ENCODE results near the gene IPO8.

IPO8 gene

DNA sequence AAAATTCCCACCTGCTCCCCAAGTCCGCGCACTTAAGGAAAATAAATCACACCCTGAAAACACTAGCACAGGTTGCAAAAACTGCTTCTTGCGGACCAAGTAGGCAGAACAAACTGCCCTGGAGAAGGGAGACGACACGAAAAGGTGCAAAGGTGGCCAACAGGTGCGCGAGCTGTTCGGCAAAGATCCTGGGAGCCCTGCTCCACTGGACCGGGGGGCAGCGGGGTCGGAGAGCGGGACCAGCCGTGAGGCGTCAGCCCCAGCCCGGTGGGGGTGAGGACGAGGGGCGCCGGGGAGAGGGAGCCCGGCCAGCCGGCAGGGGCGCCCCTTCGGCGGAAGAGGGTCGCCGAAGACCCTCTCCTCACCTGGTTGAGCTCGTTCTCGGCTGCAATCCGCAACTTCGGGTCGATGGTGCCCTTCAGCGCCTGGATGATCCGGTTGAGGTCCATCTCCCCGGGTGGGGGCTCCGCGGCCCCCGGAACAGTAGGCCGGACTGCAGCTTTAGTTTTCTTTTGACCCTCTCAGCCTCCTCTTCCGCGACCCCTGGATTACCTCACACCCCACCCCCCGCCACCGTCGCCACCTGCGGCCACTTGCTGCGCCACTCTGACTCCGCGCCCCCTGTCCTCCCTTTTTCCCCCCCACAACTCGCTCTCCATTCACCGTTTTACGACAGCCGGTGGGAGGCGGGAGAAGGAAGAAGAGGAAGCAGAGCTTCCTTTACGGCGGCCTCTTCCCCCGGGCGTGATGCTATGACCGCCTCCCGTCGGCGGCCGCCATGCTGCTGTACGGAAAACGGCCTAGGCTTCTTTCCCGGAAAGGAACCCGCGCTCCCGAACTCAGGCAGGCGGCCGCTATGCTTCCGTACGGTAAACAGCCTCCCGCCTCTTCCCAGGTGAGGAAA lies at the start of gene IPO8:
Gene IPO8, minus strand, starts transcription at position 671 of the 904 bp plus-strand sequence. Its CDS starts 222 bp downstream, at position 449.
- DNase-seq: peak; percentile 60 to 77 (median 72)

GRCh38 chr12:30744321-30744720 lies 48.7 kb upstream of the IPO8 start:
- DNase-seq: no peak

GRCh38 chr12:30740274-30740673 lies 44.6 kb upstream of the IPO8 start:
- no peak for DNase-seq

GRCh38 chr12:30739020-30739419 lies 43.4 kb upstream of the IPO8 start:
- no peak for DNase-seq

DNA sequence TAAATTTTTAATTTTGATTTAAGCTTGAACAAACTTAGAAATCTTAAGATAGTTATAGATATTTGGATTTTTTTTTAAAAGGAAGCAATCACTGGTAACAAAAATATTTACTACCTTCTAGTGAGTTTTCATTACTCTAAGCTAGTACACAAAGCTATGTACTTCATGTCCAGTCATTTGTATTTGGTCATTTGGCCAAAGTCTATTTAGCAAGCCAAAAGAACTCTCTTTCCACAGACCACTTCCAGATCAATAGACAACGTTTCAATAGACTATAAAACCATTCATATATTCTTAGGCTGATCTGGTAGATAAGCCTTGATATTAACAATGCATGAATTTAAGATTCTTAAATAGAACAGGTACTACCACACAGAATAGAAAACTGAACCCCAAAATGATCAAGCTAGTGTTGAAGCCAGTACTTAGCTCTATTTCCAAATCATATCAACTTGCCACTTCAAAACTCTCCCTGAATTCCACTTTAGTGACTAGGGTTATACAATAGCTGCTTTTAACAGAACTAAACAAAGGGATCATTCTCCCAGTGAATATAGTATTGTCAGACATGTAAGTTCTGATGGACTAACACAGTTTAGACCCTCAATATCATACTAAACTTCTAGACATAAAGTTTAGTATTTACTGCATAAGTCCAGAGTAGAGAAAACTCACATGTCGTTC lies 37.4 kb upstream of the IPO8 start:
- DNase-seq: no peak

GRCh38 chr12:30730011-30730410 lies 34.3 kb upstream of the IPO8 start:
- no peak for DNase-seq

GRCh38 chr12:30729547-30729946 lies 33.9 kb upstream of the IPO8 start:
- DNase-seq: no peak

GRCh38 chr12:30726647-30727046 lies 31.0 kb upstream of the IPO8 start:
- no peak for DNase-seq

DNA sequence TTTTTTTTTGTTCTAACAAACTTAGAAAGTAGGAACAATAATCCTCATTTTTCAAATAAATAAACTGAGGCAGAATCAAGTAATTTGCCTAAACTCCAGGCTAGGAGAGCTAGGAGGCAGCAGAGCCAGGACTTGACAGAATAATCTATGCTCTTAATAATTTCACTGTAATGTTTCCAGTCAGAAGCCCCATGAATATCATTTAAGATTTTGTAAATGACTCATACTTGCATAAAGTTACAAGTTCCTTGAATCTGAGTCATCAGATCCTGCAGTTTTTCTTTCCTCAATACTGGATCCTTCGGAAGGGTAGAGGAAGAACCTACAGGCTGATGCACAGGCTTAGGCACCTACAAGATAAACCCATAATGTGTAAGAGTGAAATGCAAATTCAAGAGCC lies 30.1 kb upstream of the IPO8 start:
- no peak for DNase-seq

DNA sequence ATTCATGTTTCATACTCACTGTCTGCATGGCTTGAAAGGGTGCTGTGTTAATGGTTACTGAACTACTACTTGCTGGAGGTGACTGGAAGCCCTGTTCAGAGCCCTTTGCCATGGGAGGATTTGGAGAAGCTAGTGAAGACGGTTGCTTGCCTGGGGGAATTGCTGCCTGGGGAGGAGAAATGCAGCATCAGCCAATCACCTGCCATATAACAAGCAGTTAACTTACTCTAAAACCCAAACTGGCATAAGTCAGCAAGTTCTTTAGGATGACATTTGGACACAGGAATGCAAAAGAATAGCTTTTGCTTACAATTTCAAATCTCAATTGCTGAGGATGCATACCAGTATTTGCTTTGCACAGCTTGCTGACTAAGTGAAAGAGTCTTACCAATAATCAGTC lies 23.4 kb upstream of the IPO8 start:
- DNase-seq: no peak

DNA sequence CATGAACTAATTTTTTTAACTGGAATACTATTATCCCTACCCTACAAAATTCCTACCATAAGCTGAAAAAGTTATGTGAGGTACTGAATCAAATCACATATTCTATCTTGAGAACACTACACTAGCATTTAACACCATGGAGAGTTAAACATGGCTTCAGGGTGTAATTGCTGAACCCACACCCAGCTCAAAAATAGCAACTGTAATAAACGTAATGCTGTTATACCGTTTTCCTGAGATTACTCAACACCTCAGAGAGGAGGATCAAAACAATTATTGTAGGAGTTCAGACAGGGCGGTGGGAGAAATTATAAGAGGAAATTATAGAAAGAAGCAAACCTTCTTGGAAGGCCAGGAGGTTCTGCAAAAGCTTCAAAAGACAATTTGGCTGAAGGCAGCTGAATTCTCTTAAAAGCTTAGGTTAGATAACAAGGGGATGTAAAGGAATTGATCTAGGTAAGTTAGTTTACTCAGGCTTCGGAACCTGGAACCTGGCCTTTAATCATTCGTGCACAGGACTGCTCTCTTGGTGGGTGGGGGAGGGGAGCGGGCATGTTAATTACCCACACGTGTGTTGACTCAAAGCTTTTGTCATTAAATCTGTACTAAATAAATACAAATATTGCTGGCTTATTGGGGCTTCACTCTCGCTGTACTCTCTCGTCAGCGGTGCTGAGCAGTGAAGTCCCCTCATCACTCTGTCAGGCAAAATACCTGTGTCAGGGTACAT lies 12.1 kb upstream of the IPO8 start:
- no peak for DNase-seq

DNA sequence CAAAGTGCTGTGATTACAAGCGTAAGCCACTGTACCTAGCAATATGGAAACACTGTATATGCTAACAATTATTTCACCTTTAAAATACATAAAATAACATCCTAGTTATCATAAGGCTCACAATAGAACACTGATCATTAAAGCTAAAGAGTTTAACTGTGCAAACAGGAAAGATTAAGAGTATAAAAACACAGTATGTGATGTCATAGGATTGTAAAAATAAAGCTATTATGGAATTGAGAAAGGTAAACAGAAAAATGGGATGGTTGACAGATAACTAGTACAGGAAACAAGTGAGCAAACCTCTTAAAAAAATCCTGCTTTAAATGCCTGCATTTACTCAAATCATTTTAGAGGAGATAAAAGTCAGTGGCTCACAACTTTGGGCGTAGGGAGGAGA lies 10.8 kb upstream of the IPO8 start:
- DNase-seq: no peak

DNA sequence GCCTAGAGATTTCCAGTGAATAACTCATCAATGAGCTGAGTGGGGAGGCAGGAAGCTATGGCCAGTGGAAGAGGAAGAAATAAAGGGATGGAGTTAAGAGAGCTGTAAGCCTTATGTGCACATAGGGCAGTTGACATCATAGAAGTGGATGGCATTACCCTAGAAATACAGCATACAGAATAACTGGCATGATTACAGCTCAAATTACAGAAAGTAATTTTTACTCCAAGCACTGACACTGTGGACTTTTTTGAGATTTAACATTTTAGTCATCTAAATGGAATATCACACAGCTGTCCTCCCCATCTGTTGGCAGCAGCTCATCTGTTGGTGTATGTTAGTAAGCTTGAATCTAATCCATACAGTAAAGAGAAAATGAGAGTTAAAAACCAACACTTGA lies 5.4 kb upstream of the IPO8 start:
- DNase-seq: no peak

DNA sequence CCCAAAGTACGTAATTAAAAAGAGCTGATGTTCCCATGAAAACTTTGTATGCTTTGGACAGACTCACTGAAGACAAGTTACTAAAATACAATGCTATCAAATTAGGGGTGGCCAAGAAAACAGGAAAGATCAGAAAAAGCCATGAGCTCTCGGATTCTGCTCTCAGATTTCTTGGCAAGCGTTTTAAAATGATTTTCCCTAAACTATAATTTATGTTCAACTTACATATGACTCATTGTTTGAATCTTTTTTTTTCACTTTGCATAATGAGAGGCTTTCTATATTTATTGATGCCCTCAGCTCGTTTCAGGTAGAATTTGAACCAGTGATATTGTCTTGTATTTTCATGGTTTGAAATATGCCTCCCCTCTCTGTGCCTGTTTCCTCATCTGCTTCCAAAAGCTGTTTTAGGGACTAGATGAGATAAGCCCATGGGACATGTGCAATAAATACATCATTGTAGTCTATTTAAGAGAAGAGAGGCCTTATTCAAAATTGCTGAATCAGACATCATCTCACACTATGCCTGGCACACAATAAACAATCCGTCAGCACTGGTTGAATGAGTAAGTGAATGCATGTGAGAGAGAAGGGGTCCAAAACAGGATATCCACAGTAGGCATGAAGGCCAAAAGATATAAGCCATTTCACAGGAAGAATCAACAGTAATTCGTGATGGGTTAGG lies 4.7 kb upstream of the IPO8 start:
- DNase-seq: no peak

- no peak for DNase-seq
Measured at GRCh38 chr12:30698346-30698745, 2.7 kb upstream of the IPO8 start.

GRCh38 chr12:30696943-30697342 lies 1.3 kb upstream of the IPO8 start:
- DNase-seq: no peak

- no peak for DNase-seq
Measured at GRCh38 chr12:30696486-30696885, 817 bp upstream of the IPO8 start.

DNA sequence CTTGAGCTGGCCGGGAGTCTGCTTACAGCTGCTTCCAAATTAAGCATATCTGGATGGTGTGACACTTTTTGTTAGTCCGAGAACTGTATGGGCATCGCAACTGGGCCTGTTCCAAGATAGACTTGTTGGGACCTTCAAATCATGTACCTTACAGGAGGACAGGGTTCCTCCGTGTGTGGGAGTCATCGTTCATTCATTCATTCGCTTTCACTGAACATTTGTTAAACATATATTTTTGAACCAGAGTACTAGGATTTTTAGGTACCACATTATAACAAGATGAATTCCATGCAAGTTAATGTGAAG lies 387 bp upstream of the IPO8 start:
- DNase-seq: no peak

GRCh38 chr12:30694412-30695198 lies 1.1 kb downstream of the IPO8 start:
- peak in 1 of 6 experiments; percentile 15 for DNase-seq

GRCh38 chr12:30692470-30692869 lies 3.2 kb downstream of the IPO8 start:
- DNase-seq: no peak

DNA sequence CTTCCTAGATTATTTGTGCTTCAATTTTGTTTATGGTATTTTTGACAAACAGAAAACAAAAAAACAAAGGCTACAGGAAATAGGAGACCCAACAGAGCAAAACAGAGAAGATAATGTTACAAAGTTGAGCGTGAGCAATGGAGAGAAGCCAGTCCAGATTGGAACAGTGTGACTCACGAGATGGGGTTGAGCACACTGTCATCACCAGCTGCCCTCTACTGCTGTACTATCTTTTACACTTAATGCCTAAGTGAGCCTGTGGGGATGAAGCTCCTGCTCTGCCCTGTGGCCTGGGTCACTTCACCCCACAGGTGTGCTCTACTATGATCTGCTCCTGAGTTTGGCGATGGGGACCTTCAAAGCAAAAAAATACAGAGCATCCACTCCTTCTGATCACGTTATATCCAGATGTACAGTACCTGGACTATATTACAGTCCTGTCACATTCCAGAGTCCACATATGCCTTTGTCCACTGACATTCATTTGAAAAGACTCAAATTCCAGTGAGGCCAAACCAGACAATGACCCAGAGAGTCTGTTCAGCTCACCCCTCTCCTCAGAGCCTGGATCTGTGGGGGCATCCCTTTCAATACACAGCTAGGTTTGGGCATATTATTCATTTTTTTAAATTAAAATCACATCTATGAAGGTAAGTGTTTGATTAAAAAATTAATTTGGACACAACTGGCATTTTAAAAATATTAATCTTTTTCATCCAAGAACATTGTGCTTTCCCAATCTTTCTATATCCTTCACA lies 4.4 kb downstream of the IPO8 start:
- no peak for DNase-seq

Measured in stimulated activated naive CD4-positive, alpha-beta T cell (primary cell).